H9 (cell line): ENCODE data around the gene PMF1. TPM values are rescaled to one million over a fixed set of nuclear protein-coding genes. Genes with fewer than 3 reads are reported as not detected.

Experiments used
- DNase-seq: peaks from one replicate; pipeline ENCODE4 v3.0.0-alpha.2; 2017
- H2AFZ ChIP-seq: one replicate; pipeline ENCODE4 v1.6.1; 2013; ENCODE audit warnings: mild to moderate bottlenecking, low read length, control low read depth, moderate library complexity
- H2AK5ac ChIP-seq: 2 replicates; pipeline ENCODE4 v1.6.1; 2013; ENCODE audit warnings: low read length, control low read depth, mixed read lengths; ENCODE audit not compliant: insufficient read length
- H2BK120ac ChIP-seq: one replicate; pipeline ENCODE4 v1.6.1; 2013; ENCODE audit warnings: low read depth, mild to moderate bottlenecking, low read length, control low read depth, inconsistent platforms; ENCODE audit not compliant: poor library complexity, severe bottlenecking
- H2BK12ac ChIP-seq: 2 replicates; pipeline ENCODE4 v1.6.1; 2013; ENCODE audit warnings: low read length, control low read depth, mixed read lengths, low read depth; ENCODE audit not compliant: insufficient read length
- H2BK15ac ChIP-seq: 2 replicates; pipeline ENCODE4 v1.6.1; 2013; ENCODE audit warnings: low read depth, low read length, control low read depth
- H2BK20ac ChIP-seq: one replicate; pipeline ENCODE4 v1.6.1; 2013; ENCODE audit warnings: low read depth, mild to moderate bottlenecking, low read length, control low read depth, inconsistent platforms; ENCODE audit not compliant: poor library complexity, severe bottlenecking
- H2BK5ac ChIP-seq: 2 replicates; pipeline ENCODE4 v1.6.1; 2013; ENCODE audit warnings: low read length, control low read depth, mixed read lengths; ENCODE audit not compliant: insufficient read length
- H3K14ac ChIP-seq: 2 replicates; pipeline ENCODE4 v1.6.1; 2013; ENCODE audit warnings: low read length, control low read depth; ENCODE audit not compliant: insufficient read depth
- H3K18ac ChIP-seq: 2 replicates; pipeline ENCODE4 v1.6.1; 2013; ENCODE audit warnings: low read depth, mild to moderate bottlenecking, mixed read lengths, low read length, control low read depth; ENCODE audit not compliant: insufficient read length
- H3K23ac ChIP-seq: 2 replicates; pipeline ENCODE4 v1.6.1; 2013; ENCODE audit warnings: low read length, control low read depth, mixed read lengths, low read depth; ENCODE audit not compliant: insufficient read length
- H3K23me2 ChIP-seq: 2 replicates; pipeline ENCODE4 v1.6.1; 2013; ENCODE audit warnings: low read depth, mild to moderate bottlenecking, mixed read lengths, low read length, control low read depth; ENCODE audit not compliant: insufficient read length, poor library complexity, severe bottlenecking
- H3K27ac ChIP-seq: 2 replicates; pipeline ENCODE4 v1.5.1; 2013; ENCODE audit warnings: low read length, control low read depth, mixed read lengths, low read depth; ENCODE audit not compliant: insufficient read length
- H3K27me3 ChIP-seq: 2 replicates; pipeline ENCODE4 v1.6.1; 2013; ENCODE audit warnings: low read length, control low read depth, inconsistent platforms; ENCODE audit not compliant: insufficient read depth
- H3K4ac ChIP-seq: 2 replicates; pipeline ENCODE4 v1.6.1; 2013; ENCODE audit warnings: low read depth, mild to moderate bottlenecking, control low read depth, inconsistent platforms, low read length, moderate library complexity
- H3K4me1 ChIP-seq: 2 replicates; pipeline ENCODE4 v1.6.1; 2013; ENCODE audit warnings: low read length, control low read depth, inconsistent platforms; ENCODE audit not compliant: insufficient read depth
- H3K4me2 ChIP-seq: 2 replicates; pipeline ENCODE4 v1.6.1; 2013; ENCODE audit warnings: low read length, control low read depth, mixed read lengths; ENCODE audit not compliant: insufficient read length, insufficient read depth
- H3K56ac ChIP-seq: 2 replicates; pipeline ENCODE4 v1.6.1; 2013; ENCODE audit warnings: low read depth, mild to moderate bottlenecking, mixed read lengths, low read length, control low read depth; ENCODE audit not compliant: insufficient read length
- H3K79me1 ChIP-seq: 2 replicates; pipeline ENCODE4 v1.6.1; 2013; ENCODE audit warnings: low read depth, mild to moderate bottlenecking, moderate library complexity, low read length, control low read depth, inconsistent platforms; ENCODE audit not compliant: insufficient read depth, poor library complexity, severe bottlenecking
- H3K79me2 ChIP-seq: 2 replicates; pipeline ENCODE4 v1.6.1; 2013; ENCODE audit warnings: low read length, control low read depth, inconsistent platforms; ENCODE audit not compliant: insufficient read depth
- H3K9ac ChIP-seq: 2 replicates; pipeline ENCODE4 v1.6.1; 2013; ENCODE audit warnings: low read length, control low read depth, mixed read lengths; ENCODE audit not compliant: insufficient read length; ENCODE audit errors: extremely low read depth
- H3K9me3 ChIP-seq: one replicate; pipeline ENCODE4 v1.6.1; 2013; ENCODE audit warnings: low read depth, low read length, inconsistent platforms; ENCODE audit not compliant: control insufficient read depth
- H3T11ph ChIP-seq: one replicate; pipeline ENCODE4 v1.6.1; 2013; ENCODE audit warnings: mild to moderate bottlenecking, low read length, control low read depth, inconsistent platforms
- H4K20me1 ChIP-seq: one replicate; pipeline ENCODE4 v1.6.1; 2013; ENCODE audit not compliant: control insufficient read depth, insufficient read length, insufficient read depth
- H4K5ac ChIP-seq: 2 replicates; pipeline ENCODE4 v1.6.1; 2013; ENCODE audit warnings: low read depth, mild to moderate bottlenecking, mixed read lengths, low read length, control low read depth; ENCODE audit not compliant: insufficient read length
- H4K8ac ChIP-seq: replicated peaks from 2 replicates; pipeline ENCODE4 v1.6.1; 2013; ENCODE audit warnings: low read length, control low read depth, mixed read lengths, low read depth; ENCODE audit not compliant: insufficient read length
- H4K91ac ChIP-seq: 2 replicates; pipeline ENCODE4 v1.6.1; 2013; ENCODE audit warnings: low read depth, mild to moderate bottlenecking, moderate library complexity, mixed read lengths, low read length, control low read depth; ENCODE audit not compliant: insufficient read length
- H3K27ac Mint-ChIP-seq, 3 experiments: 2 replicates in 2 of 3; 3 replicates in 1 of 3; pipeline ENCODE4 v1.8.0; 2020 to 2021; ENCODE audit warnings: mixed read lengths in 3 of 3, mild to moderate bottlenecking in 1 of 3, moderate library complexity in 1 of 3
- H3K27me3 Mint-ChIP-seq: 2 replicates; pipeline ENCODE4 v1.8.0; 2021; ENCODE audit warnings: low read depth, mild to moderate bottlenecking, moderate library complexity, mixed read lengths
- H3K36me3 Mint-ChIP-seq, 3 experiments: 2 replicates in 2 of 3; 3 replicates in 1 of 3; pipeline ENCODE4 v1.8.0; 2020 to 2021; ENCODE audit warnings: low read depth in 3 of 3, mixed read lengths in 3 of 3; ENCODE audit not compliant: insufficient read depth in 1 of 3
- H3K4me1 Mint-ChIP-seq, 2 experiments: 2 replicates each; pipeline ENCODE4 v1.8.0; 2020; ENCODE audit warnings: mixed read lengths in 2 of 2
- H3K4me3 Mint-ChIP-seq, 2 experiments: 2 replicates in 1 of 2; 3 replicates in 1 of 2; pipeline ENCODE4 v1.8.0; 2020 to 2021; ENCODE audit warnings: mild to moderate bottlenecking in 2 of 2, mixed read lengths in 2 of 2, moderate library complexity in 1 of 2
- H3K9me3 Mint-ChIP-seq, 2 experiments: 2 replicates in 1 of 2; 3 replicates in 1 of 2; pipeline ENCODE4 v1.8.0; 2020; ENCODE audit warnings: mild to moderate bottlenecking in 2 of 2, mixed read lengths in 2 of 2, moderate library complexity in 1 of 2
- WGBS: extraction: QIAGEN DNeasy Blood & Tissue Kit; methylation state at CpG from one replicate; pipeline ENCODE4 v1.1.7; 2013; ENCODE audit warnings: missing lambda C conversion rate, low lambda C conversion rate, mixed read lengths; ENCODE audit not compliant: insufficient read length; ENCODE audit errors: extremely low coverage; 5-methylcytosine and 5-hydroxymethylcytosine counted together
- total RNA-seq: library from RNA; stranded (reverse); gene quantifications from 2 replicates; pipeline ENCODE4 v1.2.1, GENCODE V29; 2021
- TF ChIP-seq, protein P1 (sequence below): fragments of 200-600 bp; sonication (generic); conservative IDR thresholded peaks from 3 replicates; pipeline ENCODE4 v1.8.0; 2021; ENCODE audit warnings: antibody characterized with exemption, mild to moderate bottlenecking

The PMF1 gene
- total RNA-seq, 1 experiment from 2014 or later = 136 TPM

DNA sequence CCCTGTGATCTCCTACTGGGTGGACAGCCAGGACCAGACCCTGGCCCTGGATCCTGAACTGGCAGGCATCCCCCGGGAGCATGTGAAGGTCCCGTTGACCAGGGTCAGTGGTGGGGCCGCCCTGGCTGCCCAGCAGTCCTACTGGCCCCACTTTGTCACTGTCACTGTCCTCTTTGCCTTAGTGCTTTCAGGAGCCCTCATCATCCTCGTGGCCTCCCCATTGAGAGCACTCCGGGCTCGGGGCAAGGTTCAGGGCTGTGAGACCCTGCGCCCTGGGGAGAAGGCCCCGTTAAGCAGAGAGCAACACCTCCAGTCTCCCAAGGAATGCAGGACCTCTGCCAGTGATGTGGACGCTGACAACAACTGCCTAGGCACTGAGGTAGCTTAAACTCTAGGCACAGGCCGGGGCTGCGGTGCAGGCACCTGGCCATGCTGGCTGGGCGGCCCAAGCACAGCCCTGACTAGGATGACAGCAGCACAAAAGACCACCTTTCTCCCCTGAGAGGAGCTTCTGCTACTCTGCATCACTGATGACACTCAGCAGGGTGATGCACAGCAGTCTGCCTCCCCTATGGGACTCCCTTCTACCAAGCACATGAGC, 36.1 kb upstream of the PMF1 start:
- no peak overlapping the region for H3K4me3 Mint-ChIP-seq
- Histone ChIP-seq H2AK5ac (no peak overlapping the region), H4K20me1 (no peaks in the 10 kb centered on the region), H2AFZ (no peak overlapping the region), H3K4me1 (peaks cover 5% of the 10 kb centered on the region), H4K91ac (no peak overlapping the region), H4K5ac (no peak overlapping the region), H3K79me2 (no peaks in the 10 kb centered on the region), H2BK15ac (no peak overlapping the region), H3K27me3 (no peaks in the 10 kb centered on the region), H3K18ac (no peak overlapping the region), H2BK120ac (no peak overlapping the region), H2BK5ac (no peak overlapping the region), H3K9me3 (no peaks in the 10 kb centered on the region), H3K79me1 (no peaks in the 10 kb centered on the region), H3K56ac (no peak overlapping the region), H3K4me2 (no peak overlapping the region), H3K23me2 (no peaks in the 10 kb centered on the region), H4K8ac (no peak overlapping the region), H2BK12ac (no peak overlapping the region), H2BK20ac (no peak overlapping the region), H3T11ph (no peak overlapping the region), H3K4ac (no peak overlapping the region), H3K9ac (no peak overlapping the region), H3K14ac (no peak overlapping the region), H3K27ac (no peak overlapping the region), H3K23ac (no peak overlapping the region)
- peaks cover 6 to 34% (median 28%) of the 10 kb centered on the region in 3 experiments; a peak in 6 of 7 replicates for H3K36me3 Mint-ChIP-seq
- DNase-seq = no peak
- peak overlapping the region in 2 of 3 experiments; percentile 73 to 89; a peak in 3 of 7 replicates for H3K27ac Mint-ChIP-seq
- no CpG with 5 or more reads among the region's 12 CpGs for WGBS
- no peaks in the 10 kb centered on the region for H3K27me3 Mint-ChIP-seq
- H3K9me3 Mint-ChIP-seq = no peaks in the 10 kb centered on the region
- H3K4me1 Mint-ChIP-seq = peaks cover 42 to 52% of the 10 kb centered on the region in 2 experiments
- TF ChIP-seq, protein P1, sequence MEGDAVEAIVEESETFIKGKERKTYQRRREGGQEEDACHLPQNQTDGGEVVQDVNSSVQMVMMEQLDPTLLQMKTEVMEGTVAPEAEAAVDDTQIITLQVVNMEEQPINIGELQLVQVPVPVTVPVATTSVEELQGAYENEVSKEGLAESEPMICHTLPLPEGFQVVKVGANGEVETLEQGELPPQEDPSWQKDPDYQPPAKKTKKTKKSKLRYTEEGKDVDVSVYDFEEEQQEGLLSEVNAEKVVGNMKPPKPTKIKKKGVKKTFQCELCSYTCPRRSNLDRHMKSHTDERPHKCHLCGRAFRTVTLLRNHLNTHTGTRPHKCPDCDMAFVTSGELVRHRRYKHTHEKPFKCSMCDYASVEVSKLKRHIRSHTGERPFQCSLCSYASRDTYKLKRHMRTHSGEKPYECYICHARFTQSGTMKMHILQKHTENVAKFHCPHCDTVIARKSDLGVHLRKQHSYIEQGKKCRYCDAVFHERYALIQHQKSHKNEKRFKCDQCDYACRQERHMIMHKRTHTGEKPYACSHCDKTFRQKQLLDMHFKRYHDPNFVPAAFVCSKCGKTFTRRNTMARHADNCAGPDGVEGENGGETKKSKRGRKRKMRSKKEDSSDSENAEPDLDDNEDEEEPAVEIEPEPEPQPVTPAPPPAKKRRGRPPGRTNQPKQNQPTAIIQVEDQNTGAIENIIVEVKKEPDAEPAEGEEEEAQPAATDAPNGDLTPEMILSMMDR = no peak
